Measurements from ENCODE around the gene KY.

Gene KY, protein sequence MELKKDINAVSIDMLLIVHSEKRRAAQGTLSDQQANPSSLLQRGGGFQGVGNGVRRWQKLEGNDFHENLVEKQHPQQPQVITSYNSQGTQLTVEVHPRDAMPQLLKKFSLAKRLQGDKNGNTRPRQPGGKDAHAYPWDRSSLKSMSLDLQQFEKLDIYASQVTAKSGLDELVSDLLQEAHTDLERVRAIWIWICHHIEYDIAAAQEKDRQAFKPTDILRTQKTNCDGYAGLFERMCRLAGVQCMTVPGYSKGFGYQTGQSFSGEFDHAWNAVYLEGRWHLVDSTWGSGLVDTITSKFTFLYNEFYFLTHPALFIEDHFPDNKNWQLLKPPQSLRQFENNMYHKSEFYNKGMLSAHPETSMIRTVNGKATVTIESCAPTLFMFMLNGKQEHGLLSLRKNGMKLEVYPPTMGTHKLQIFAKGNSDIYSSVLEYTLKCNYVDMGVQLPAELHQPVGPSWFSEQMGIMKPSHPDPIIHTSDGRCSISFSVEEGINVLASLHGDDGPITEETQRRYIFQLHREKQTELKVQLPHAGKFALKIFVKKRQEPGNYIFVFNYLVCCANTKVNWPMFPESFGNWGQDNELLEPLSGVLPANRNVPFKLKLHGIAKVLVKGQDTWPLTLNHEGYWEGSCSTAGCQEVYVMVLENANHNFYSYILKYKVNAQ

DNA sequence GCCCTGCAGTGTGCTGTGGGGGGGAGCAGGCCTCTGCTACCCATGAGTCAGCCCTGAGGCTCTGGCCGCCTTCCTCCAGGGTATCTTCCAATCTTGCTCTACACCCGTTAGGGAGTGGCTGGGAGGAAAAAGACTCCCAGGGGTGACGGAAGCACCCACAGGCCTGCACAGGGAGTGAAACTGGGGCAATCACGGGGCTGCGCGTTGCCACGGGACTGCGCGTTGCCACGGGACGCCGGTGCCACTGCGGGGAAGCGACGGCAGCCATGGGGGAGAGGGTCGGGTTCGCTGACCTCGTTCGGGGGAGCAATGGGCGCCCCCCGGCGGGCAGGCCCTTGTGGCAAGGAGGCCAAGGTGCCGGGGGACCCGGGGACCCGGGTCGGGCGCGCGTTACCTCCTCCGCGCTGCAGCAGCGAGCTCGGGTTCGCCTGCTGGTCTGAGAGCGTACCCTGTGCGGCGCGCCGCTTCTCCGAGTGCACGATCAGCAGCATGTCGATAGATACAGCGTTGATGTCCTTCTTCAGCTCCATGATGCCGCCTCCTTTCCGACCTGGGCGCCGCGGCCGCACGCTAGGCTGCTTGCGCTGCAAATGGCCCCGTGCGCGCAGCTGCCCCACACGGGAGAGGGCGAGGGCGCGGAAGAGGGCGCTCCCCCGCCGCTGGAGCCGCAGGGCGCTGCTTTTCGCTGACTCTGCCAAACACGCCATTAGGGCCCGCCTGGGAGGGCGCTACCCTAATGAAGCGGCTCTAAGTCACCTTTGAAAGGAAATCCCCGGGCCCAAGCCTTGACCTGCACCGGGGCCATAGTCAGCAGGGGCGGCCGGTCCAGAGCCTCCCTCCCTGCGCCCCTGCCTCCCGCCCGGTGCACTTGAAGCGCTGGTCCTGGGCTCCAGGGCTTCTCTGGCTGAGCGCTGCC lies at the start of gene KY:
Gene KY (minus strand): TSS at position 592 of the 916 bp plus-strand sequence. CDS start 62 bp downstream, at position 530.
- no peak for DNase-seq (ENCODE audit: low read depth in 2 of 2)

DNA sequence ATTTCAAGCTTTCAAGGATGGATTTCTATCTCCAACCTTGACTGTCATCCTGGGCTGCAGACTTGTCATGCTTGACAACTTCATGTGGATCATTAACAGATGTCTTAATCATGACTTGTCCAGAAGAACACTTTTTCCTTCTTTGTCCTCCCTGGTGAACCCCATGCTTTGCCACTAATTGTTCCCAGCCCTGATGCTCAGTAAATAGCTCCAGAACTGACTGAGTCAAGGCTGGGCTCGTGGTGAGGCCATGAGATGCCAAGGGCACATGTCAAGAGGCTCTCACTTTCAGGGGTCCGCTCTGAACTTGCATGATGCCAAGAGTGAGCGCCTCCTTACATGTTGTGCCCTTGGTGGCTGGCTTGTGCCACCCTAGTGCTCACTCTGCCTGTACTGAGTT lies 48.9 kb upstream of the KY start:
- DNase-seq (ENCODE audit: low read depth in 2 of 2): no peak

DNA sequence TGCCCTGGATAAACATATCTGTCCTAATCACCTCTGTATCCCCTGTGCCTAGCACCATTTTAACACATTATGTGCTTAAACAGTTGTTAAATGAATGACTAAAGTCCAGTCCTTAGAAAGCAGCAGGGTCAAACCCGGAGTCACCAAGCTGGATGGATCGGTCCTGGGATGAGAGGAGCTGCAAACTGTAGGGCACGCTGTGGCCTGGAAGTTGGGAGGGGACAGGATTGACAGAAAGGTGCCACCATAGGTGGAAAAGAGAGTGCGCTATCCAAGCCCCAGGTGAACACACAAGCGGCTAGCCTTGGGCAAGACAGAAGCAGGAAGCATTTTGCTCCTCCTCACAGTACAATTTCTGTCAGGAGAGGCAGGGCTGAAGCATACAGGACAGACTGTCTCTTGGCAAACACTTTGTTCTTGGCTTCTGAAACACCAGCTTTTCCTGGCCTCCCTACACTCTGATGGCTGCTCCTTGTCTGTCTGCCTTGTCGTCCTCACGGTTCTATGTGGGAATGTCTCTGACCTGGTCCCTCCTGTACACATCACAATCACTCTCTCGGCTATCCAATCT lies 48.4 kb upstream of the KY start:
- no peak for DNase-seq (ENCODE audit: low read depth in 2 of 2)

DNA sequence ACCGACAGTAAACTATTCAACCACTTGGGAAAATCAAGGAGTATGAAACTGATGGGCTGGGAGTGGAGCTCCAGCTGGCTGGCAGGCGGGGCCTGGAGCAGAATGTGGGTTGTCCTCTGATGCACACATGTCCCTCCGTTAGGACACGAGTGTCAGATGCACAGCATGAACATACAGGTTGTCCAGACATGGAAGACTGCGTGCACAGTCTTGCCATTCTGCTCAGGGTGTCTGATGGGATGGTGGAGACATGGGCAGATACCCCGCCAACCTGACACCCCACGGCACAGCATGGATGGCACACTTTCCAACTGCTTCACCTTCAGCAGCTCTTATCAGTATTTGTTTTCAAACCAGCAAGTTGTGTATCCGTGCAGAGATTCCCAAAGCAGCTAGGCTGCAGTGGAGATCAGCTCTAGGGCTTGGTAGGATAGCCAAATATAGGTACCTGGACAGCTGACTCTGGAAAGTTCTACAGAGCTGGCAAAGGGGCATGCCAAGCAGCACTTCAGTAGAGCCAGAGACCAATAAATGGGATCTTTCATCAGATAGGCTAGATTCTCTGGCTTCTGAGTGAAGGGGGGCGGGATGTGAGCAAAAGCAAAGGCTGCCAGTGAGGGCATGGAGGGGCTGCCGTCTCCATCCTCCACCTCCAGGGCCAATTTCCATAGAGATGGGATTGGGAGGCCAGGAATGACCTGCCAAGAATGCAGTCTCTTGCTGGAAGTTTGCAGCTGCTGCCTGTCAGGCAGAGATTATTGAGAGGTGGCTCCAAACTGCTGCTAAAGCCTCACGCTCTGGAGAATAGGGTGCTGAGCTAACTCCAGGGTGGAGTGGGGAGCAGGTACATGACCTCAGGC lies 47.2 kb upstream of the KY start:
- no peak for DNase-seq (ENCODE audit: low read depth in 2 of 2)

- no peak for DNase-seq (ENCODE audit: low read depth in 2 of 2)
Measured at GRCh38 chr3:134696155-134696554, 45.3 kb upstream of the KY start.

- DNase-seq (ENCODE audit: low read depth in 2 of 2): no peak
Measured at GRCh38 chr3:134694946-134695543, 44.2 kb upstream of the KY start.

DNA sequence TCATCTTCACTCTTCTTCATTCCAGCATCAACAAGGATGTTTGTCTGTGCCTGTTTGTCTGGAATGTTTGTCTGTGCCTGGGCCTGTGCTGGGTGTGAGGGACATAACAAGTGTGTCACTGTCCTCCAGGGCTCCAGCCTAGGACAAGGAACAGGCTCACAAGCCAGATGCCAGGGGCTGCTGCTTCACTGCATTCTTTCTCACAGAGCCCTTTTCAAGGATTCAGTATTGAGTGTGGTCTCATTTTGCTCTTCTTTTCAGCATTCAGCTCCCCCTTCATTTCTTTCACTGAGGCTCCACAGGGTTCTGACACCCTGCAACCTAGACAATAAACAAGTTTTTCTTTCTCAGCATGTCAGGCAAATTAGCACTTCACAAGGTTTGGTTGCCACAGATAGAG lies 43.6 kb upstream of the KY start:
- no peak for DNase-seq (ENCODE audit: low read depth in 2 of 2)

- no peak for DNase-seq (ENCODE audit: low read depth in 2 of 2)
Measured at GRCh38 chr3:134693804-134694203, 43.0 kb upstream of the KY start.

DNA sequence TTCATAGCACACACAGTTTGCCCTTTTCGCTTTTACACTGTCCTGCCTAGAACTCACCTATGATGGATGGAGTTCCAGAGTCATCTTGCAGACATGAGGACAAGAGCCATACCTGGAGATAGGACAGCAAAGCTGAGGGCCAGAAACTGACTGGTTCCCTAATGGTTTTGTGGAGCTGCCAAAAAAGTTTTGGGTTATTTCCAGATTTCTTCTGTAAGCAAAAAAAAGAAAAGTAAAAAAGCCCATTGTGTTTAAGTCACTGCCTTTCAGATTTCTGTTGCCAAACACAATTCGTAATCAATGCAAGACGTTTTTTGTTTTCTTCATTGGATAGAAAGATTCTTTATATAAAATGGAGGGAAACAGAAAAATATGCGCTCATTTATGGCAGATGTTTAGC lies 42.4 kb upstream of the KY start:
- DNase-seq (ENCODE audit: low read depth in 2 of 2): no peak

DNA sequence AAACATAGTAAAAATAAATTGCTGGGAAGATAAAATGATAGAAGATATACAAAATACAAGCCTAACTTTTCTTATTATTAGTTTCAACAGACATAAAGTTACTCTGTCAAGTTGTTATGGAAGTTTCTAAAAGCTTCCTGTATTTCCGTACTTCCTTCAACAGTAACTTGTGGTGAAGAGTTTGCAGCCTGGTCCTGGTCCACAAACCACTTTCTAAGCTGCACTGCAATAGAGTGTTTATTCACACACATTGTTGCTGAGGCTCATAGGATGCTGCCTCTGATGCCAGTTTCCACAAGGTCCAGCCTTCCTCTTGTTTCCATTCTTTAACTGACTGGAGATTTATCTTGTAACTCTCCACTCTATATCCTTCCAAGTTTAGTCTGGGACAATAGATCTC lies 39.4 kb upstream of the KY start:
- DNase-seq (ENCODE audit: low read depth in 2 of 2): no peak

GRCh38 chr3:134687642-134688041 lies 36.8 kb upstream of the KY start:
- no peak for DNase-seq (ENCODE audit: low read depth in 2 of 2)

- peak in 1 of 2 experiments; percentile 15 for DNase-seq (ENCODE audit: low read depth in 2 of 2)
Measured at GRCh38 chr3:134685929-134686802, 35.3 kb upstream of the KY start.

DNA sequence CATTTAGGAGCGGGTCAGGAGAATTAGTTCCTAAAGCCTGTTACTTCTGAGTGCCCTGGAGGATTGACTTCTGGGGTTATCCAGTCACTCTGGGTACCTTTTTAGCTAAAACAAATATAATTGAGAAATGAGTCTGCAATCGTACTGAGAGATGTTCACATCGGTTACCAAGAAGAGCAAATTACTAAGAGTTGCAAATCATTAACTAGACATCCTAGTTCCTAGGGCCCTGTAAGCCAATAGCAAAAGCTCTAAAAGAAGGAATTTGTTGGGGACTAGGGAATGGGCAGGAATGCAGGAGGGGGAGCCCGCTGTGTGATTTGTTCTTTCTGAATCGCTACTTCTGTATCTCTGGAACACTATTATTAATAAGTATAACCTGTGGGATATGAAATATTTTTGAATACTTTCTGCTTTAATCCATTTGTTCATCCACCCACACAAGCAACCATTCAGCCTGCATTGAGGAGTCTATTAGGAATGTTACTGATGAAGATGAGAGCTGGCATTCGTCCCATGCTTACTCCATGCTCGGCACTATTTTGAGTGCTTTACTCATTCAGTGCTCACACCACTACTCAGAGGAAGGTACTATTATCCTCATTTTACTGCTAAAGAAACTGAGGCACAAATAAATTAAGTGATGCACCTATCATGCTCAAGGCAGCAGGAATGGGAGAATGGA lies 31.5 kb upstream of the KY start:
- no peak for DNase-seq (ENCODE audit: low read depth in 2 of 2)

DNA sequence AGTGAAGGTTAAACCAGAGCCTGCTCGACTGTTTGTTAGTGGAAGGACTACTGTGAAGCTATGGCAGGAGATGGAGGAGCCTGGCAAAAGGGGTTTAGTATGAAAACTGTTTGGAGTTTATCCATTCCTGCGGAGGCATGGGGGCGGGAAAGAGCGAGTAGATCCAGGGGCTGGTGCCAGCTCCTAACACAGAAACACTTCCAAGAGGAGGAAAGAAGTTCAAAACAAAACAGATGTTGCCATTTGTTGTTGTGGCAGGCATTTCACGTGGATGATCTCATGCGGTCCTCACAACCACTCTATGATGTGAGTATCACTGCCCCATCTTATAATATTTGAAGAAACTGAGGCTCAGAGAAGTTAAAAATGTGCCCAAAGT lies 30.7 kb upstream of the KY start:
- no peak for DNase-seq (ENCODE audit: low read depth in 2 of 2)

- no peak for DNase-seq (ENCODE audit: low read depth in 2 of 2)
Measured at GRCh38 chr3:134680796-134681521, 30.1 kb upstream of the KY start.

GRCh38 chr3:134677987-134678308 lies 27.1 kb upstream of the KY start:
- no peak for DNase-seq (ENCODE audit: low read depth in 2 of 2)

- DNase-seq (ENCODE audit: low read depth in 2 of 2): no peak
Measured at GRCh38 chr3:134677196-134677986, 26.6 kb upstream of the KY start.

Measured in fibroblast of skin of left biceps (primary cell).